AG09309 (cell line): ENCODE data around the gene ADO.

Experiments used
- DNase-seq: peaks from one replicate; pipeline ENCODE4 v3.0.0-alpha.2; 2010; ENCODE audit warnings: low read depth
- H3K4me3 ChIP-seq: 2 replicates; pipeline ENCODE4 v1.5.1; 2011; ENCODE audit warnings: mild to moderate bottlenecking, low read depth, low read length, moderate library complexity; ENCODE audit not compliant: control insufficient read depth
- TF ChIP-seq, protein P1 (sequence below): IDR thresholded peaks from 2 replicates; pipeline ENCODE4 v1.5.1; 2011; ENCODE audit warnings: mild to moderate bottlenecking, low read depth, low read length, inconsistent platforms; ENCODE audit not compliant: insufficient read depth, control insufficient read depth; ENCODE audit errors: missing control alignments

ADO gene

DNA sequence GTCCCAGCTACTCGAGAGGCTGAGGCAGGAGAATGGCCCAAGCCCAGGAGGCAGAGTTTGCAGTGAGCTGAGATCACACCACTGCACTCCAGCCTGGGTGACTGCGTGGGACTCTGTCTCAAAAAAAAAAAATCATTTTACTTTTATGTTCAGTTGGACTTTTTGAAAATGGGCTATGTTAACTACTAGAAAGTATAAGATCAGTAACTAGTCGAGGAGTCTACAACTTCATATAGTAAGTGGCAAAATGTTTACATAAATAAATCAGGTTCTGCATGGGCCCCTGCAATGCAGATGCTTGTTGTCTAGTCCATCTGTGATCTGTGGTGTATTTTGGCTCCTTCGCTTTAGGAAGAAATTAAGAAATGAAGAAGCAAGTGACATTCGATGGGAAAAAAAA, 12.3 kb upstream of the ADO start:
- DNase-seq, result no peak
- no peak overlapping the region for H3K4me3 ChIP-seq
- TF ChIP-seq, protein P1, sequence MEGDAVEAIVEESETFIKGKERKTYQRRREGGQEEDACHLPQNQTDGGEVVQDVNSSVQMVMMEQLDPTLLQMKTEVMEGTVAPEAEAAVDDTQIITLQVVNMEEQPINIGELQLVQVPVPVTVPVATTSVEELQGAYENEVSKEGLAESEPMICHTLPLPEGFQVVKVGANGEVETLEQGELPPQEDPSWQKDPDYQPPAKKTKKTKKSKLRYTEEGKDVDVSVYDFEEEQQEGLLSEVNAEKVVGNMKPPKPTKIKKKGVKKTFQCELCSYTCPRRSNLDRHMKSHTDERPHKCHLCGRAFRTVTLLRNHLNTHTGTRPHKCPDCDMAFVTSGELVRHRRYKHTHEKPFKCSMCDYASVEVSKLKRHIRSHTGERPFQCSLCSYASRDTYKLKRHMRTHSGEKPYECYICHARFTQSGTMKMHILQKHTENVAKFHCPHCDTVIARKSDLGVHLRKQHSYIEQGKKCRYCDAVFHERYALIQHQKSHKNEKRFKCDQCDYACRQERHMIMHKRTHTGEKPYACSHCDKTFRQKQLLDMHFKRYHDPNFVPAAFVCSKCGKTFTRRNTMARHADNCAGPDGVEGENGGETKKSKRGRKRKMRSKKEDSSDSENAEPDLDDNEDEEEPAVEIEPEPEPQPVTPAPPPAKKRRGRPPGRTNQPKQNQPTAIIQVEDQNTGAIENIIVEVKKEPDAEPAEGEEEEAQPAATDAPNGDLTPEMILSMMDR, result no peak

DNA sequence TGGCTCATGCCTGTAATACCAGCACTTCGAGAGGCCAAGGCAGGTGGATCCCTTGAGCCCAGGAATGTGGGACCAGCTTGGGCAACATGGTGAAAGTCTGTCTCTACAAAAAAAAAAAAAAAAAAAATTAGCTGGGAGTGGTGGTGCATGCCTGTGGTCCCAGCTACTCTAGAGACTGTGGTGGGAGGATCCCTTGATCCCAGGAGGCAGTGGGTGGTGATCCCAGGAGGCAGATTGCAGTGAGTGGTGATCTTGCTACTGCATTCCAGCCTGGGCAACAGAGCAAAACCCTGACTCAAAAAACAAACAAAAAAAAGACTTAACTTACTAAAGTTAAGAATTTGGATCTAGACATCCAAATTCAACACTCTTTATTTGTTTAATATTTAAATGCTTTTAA, 10.2 kb upstream of the ADO start:
- no peak overlapping the region for H3K4me3 ChIP-seq
- DNase-seq, result peak; percentile 25
- TF ChIP-seq, protein P1, result no peak

DNA sequence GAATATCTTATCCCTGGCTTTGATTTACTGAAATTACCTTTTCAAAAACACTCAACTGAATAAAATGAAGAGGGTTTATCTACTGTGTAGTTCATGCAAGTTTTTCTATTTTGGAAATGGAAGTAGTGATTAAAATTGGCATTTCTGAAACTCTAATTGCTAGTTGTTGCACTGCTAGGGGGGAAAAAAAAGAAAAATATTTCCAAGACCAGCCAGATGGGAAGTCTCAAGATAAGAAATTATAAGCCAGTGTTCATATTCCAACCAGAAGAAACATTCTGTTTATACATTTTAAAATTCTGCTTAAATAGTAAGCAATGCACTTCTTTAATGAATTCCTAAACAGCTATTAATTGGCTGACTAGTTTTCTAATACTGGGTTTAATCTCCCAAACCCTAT, 9.4 kb upstream of the ADO start:
- TF ChIP-seq, protein P1, result no peak
- H3K4me3 ChIP-seq, result no peak overlapping the region
- DNase-seq, result no peak

DNA sequence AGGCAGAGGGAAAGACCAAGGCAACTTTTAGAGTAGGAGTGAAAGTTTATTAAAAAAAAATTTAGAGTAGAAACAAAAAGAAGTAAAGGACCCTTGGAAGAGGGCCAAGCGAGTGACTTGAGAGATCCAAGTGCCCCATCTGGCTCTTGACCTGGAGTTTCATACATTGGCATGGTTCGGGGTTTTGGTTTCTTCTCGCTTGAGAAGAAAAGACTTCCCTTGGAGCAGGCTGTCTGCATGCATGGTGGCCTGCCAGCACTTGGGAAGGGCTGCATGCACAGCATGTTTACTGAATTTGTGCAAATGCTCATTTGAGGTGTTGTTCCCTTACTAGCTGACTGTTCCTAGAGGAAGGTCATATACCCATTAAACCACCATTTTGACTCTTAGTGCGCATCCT, 8.8 kb upstream of the ADO start:
- TF ChIP-seq, protein P1, result no peak
- no peak overlapping the region for H3K4me3 ChIP-seq
- DNase-seq, result no peak

DNA sequence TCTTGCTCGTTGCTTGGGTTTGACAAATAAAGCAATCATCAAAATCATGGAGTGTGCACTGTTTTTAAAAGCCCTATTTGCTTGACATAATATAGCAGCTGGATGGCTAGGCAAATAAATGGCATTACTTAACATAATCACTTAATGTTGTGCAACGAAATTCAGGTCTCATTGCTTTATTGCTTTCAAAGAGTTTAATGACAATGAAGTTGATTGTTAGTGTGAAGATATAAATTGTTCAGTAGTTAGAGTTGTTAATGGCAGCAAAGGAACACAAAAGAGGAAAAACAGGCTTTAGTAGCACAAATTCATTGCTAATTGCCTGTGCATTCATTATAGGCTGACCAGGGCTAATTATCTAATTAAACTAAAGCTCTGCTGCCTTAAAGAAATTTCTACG, 7.6 kb upstream of the ADO start:
- TF ChIP-seq, protein P1, result no peak
- no peak overlapping the region for H3K4me3 ChIP-seq
- no peak for DNase-seq

DNA sequence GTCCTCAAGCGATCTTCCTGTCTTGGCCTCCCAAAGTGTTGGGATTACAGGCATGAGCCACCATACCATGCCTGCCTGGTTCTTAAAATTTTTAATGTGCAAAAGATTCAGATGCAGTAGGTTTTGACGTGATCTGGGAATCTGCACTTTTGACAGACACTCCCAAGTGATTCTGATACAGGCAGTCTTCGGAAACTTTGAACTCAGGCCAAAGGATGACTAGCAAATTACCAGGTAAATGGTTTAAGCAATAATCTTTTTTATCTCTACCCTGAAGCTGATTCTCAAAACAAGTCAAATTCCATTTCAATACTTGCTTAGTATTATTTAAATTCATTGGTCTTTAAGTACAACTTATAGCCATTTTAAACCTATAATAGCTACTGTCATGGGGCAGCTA, 2.6 kb upstream of the ADO start:
- no peak for DNase-seq
- TF ChIP-seq, protein P1, result no peak
- H3K4me3 ChIP-seq, result no peak overlapping the region

DNA sequence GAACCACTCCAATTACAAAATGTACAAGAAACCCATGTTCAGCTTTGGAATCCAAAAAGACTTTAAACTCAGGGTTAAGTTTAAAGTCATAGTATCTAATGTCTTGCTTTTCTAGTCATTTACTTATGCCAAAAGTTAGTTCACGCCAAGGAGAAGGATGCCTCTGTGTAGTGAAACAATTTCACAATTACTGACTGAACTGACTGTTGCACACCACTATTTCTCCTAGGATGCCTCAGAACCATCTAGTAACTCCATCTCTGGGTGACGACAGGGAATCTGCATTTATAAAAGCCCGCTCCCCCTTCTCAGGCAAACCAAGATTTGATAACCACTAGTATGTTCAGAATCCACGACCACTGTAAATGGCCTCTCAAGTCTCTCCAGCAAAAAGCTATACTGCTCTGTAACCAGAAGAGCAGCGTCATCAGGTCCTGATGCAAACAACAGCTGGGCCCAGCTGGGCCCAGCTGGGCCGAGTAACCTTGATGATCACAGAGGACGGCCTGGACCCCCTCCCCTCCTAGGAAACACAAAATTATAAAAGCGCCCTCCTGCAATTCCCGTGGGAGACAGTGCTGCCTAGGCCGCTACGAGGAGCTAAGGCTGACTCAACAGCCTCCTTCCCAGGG, 680 bp upstream of the ADO start:
- no peak for DNase-seq
- peak overlapping the region; percentile 77 for H3K4me3 ChIP-seq
- TF ChIP-seq, protein P1, result no peak
